T-helper 2 cell (primary cell): ENCODE measurements around the gene FAM181A.

Experiments used
- DNase-seq, 5 experiments: peaks; one replicate each; pipeline versions ENCODE4 v3.0.0 to v3.0.0-alpha.2; 2012 to 2022

FAM181A gene

GRCh38 chr14:93951635-93952540 lies 24.7 kb downstream of the FAM181A start:
- no peak for DNase-seq

DNA sequence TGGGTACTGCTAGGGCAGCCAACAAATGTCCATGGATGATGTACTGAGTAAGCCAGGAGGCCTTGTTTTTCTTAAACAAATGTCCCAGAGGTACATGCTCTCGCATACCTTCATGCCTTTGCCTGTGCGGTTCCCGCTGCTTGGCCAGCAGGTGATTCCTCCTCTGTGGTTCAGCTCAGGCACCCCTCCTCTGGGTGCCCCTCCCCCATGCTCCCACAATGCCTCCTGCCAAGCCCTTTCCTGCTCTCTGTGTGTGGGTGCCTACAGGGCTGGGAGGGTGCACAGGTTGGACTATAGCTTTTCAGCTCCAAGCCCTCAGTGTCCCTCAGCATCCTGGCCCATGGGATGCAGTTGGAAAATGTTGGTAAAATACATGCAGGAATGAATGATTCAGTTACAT lies 25.7 kb downstream of the FAM181A start:
- no peak for DNase-seq

GRCh38 chr14:93953263-93953662 lies 26.1 kb downstream of the FAM181A start:
- no peak for DNase-seq

- no peak for DNase-seq
Observed at GRCh38 chr14:93953739-93954515, 26.8 kb downstream of the FAM181A start.

- DNase-seq, result no peak
Observed at GRCh38 chr14:93954516-93954830, 27.3 kb downstream of the FAM181A start.

DNA sequence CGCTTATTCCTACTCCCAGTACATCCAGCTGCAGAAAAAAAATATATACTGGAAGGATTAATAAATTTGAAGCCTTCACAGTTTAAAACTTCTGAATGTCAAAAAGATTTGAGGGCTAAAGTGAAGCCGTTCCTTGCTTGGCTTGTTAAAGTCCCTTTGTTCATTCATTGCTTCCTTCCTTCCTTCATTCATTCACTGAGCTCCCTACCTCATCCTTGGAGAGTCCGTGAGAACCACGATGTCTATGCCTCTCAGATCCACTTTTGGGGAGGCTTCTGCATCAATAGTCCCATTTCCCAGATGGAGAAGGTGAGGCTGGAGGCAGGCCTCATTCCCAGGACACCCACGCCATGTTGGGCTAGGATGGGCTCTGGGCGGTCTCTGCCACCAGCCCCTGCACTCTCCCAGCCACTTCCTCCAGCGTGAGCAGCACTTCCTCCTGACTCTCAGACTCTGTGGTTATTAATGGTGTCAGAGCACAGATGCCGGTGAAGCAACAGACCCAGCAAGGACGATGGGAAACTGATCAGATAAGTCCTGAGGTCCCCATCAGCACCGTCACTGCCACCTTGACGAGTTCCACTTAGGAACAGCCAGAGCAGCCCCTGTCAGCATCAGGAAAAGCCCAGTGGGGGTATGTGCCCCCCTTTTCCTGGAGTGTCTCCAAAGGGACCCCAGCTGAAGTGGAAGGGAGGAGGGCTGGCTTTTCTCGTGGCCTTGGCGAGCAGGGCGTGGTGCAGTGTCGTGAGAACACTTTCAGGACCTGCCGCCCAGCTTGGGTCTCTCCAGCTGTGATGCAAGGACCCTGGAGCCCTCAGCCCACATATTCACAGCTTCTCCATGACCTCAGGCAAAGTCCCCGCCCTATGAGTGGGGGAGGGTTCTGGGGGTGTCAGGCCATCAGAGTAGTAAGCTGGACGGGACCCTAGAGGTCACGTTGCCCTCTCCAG lies 28.0 kb downstream of the FAM181A start:
- peak in 3 of 5 experiments; percentile 37 to 94 (median 73) for DNase-seq

DNA sequence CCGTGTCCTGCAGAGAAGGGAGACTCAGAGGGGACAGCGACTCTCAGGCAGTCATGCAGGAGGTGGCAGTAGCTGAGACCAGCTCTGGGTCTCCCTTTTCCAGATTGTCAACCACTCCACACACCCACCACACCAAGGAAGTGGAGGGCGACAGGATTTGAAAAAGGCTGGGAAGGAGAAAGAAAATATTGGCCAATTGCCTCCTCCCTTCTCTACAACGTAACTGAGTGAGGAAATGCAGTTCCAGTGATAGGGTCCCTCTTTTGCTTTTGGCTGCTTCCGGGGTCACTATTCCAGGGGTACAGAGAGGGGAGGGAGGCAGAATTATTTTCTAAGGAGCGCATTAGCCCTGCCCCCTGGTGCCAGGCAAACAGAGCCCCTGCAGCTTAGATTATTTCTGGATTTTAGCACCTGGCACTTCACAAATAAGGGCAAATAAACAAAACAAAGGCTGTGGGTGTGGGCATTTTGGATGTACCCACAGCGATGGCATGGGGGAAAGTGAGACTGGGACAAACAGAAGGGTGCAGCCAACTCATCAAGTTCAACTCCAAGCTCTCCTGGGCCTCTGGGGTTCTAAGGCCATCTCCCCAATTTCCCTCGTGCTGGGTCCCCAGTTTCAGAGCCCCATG lies 28.8 kb downstream of the FAM181A start:
- no peak for DNase-seq

DNA sequence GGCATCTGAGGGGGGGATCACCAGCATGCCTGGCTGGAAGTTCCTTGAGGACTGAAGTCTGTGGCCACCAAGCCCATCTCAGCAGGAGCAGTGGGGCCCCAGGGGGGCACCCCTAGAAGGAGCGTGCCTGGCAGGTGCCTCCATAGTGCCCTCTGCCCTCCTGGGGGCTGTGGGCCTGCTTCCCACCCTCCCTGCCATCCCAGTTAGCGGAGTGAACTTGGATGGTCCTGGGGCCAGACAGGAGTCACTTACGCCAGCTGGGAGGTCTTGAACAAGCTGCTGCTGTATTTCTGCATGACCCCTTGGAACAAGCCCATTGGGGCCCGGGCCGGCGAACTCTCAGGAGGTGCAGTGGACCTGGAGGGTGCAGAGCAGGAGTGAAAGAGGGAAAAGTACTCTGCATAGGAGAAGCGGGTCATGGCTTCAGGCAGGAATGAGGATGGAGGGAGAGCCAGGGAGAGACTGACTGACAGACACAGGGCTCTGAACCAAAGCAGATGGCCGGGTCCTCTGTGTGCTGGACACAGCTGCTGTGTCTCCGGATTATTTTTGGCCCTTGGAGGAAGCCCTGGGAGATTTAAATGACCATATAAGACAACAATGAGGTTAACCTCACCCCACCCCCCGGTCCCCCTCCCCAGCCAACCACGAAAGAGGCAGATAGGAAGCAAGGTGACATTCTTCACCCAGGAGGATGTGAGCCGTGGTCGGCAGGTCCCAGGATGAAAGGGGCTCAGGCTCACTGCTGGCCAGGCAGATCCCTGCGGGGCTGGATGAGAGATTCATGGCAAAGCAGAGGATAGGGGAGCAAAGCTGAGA lies 29.6 kb downstream of the FAM181A start:
- peak in 1 of 5 experiments; percentile 66 for DNase-seq

DNA sequence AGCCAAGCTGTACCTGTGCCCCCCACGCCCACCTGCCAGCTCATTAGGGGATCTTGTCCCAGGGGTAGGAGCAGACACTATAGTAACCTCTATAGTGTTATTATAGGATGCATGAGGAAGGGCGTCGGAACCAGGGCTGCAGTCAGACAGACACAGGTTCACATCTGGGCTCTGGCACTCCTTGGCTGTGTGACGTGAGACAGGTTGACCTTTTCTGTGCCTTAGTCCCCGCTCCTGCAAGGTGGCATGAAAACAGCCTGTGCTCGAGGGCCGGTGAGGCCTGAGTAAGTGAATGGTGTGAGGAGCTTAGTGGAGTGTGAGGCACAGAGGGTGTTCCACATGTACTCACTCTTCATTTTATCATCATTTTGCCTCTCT lies 30.2 kb downstream of the FAM181A start:
- DNase-seq, result no peak

DNA sequence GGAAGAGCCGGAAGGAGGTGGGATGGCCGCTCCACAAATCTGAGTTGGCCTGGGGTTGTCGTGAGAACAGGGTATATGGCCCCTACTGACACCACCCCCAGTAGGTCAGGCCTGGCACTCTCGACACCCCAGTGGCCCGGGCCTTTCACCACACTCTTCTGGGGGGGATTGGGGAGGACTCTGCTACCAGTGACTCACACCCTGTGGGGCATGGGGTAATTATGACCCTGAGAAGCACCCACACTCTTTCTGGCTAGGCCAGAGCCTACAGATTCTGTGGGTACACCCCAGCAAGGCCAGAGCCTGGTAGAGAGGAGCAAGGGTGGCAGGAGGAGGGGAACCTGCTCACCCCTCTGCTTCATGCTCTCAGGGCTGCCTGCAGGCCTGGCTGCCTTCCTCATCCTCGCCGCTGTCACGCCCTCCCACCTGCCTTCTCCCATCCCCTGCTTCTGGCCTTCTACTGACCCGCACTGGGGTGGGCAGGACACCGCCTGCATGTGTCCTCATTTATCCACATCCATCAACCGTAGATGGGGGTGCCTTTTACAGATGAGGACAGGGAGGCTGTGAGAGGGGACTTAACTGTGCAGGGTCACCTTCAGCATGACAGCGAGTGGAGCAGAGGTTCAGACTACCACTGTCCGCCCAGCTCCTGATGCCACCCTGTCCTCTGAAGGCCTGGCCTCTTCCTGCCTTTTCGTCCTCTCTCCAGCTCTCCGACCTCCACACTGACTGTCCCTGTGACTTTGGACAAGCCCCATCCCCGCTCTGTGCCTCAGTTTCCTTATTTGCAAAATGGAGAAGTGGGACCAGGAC lies 30.8 kb downstream of the FAM181A start:
- no peak for DNase-seq

GRCh38 chr14:93958567-93959238 lies 31.6 kb downstream of the FAM181A start:
- DNase-seq, result no peak

DNA sequence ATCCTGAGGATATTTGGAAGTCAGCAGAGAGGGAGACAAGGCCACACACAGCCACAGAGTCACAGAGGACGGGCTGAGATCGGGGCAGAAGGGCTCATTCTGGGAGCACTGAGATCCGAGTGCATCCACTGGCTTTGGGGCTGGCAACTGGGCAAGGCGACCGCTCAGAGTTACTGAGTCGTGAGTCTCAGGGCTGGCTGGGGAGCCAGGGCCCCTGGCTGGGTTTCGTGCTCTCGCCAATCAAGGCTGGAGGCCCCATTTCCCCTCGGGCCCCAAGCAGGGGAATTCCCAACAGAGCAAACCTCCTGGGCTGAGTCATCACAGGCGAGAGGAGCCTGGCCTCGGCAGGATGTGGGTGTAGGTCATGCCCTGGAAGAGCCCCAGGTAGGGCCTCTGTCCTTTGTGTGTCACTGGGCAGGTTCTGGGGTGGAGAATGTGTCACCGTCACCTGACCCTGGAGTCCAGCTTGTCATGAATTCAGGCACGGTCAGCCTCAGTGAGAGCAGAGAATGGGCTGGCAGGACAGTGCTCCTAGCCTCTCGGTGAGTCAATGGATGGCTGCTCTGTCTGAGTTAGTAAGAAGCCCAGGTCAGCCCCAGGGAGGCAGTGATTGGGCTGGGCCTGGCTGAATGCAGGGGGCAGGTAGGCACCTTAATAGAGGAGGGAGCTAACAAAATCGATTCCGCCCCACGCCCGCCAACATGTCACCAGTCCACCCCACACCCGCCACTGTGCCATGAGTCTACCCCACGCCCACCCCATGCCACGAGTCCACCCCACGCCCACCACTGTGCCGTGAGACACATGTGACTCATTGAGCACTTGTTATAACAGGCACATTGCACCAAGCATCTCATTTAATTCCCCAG lies 32.3 kb downstream of the FAM181A start:
- peak; percentile 65 to 99 (median 91) for DNase-seq

GRCh38 chr14:93960108-93960475 lies 32.9 kb downstream of the FAM181A start:
- DNase-seq, result peak in 1 of 5 experiments; percentile 70

GRCh38 chr14:93960774-93961438 lies 33.8 kb downstream of the FAM181A start:
- no peak for DNase-seq

GRCh38 chr14:93961620-93962019 lies 34.5 kb downstream of the FAM181A start:
- DNase-seq, result peak in 2 of 5 experiments; percentile 41 to 48

DNA sequence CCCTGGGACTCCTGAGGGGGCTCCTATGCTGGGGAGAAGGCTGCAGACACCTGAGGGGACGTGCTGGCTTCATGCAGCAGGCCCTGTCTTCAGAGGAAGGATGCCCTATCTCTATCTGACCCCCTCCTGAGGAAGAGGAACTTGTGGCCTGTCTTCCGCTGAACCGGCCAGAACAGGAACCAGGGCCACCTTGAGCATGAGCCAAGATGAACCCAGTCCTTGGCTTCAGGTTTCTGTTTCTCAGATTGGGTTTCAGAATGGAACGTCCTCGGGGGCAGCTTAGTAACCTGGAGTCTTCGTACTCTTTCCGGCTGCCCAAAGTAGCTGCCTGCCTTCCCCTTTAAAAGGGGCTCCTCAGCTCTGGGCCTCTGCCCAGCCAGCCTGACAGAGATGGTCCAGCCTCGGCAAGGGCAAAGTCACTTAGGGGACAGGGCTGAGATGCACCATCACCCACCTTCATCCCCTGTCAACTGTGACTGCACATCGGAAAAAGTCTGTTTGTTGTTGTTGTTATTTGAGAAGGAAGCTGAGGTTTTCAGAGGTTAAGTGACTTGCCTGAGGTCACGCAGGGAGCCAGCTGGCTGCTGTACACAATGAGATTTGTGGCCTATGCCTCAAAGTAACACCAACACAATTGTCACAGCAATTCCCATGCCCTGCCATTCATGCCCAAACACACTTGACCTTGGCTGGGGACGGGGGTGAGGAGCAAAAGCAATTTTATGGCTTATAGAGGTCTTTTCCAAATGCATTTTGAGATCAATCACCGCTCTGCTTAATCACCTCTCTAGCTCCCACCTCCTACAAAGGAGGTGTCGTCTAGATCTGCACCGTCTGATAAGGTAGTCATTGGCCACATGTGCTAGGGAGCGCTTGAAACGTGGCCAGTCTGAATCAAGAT lies 35.8 kb downstream of the FAM181A start:
- DNase-seq, result peak in 3 of 5 experiments; percentile 35 to 97 (median 71)

DNA sequence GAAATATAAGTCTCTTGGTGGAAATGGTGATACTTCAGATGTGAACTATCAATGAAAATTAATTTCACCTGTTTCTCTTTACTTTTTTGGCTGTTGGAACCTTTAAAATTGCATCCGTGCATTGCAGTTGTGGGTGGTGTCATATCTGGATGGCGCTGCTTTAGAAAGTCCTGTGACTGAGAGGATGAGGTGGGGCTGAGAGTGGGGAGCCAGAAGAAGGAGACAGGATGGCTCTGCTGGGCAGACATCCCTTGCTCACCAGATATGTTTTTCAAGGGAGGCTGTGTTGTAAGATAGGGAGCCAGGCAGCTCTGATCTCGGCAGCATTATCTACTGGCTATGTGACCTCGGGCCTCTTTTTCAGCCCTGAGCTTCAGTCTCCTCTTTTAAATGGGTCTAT lies 36.5 kb downstream of the FAM181A start:
- DNase-seq, result peak in 1 of 5 experiments; percentile 81
